GM19372 (cell line): Measurements from ENCODE around the gene PPT1.
A peak's percentile ranks its signal among the peaks of the same experiment; 100 is the strongest.

Source experiments
- ATAC-seq: cut with Tn5 transposase; IDR thresholded peaks from one replicate; pipeline ENCODE4 v1.9.1; 2021; ENCODE audit warnings: mild to moderate bottlenecking, low read depth, moderate library complexity; ENCODE audit not compliant: unreplicated experiment

Gene PPT1

DNA sequence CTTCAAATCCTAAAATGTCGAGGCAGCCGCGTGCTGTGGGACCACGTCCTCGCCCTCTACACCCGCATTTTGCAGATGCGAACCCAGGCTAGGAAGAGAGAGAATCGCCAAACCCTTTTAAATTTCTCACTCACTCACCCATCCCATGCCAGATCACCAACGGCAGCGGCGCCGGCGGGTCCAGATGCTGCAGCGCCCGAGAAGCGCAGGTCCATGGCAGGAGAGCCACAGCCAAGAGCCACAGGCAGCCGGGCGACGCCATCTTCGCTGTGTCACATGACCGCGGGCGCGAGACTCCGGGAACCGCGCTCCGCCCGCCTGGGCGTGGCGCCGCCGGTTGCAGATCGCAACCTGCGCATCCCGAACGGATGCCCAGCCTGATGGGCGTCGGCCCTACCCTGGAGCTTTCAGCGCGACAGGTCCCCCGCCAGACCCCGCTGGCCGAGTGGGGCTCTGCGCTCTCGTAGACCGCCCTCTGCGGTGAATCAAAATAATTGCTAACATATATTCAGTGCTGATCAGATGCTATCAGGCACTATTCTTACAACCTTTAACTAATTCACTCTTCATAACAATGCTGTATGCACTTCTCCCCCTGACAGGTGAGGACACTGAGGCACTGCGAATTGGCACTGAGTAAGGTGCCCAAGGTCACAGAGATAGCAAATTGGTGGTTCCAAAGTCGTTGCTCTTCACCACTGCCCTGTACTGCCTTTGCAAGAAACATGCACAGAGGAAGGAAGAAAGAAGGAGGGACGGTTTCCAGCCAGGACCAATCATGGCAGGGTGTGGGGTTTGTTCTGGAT is at the start of gene PPT1:
Gene PPT1, minus strand, starts transcription at position 276 of the 806 bp plus-strand sequence. Its CDS starts 14 bp downstream, at position 262.
- ATAC-seq = peak; percentile 77

DNA sequence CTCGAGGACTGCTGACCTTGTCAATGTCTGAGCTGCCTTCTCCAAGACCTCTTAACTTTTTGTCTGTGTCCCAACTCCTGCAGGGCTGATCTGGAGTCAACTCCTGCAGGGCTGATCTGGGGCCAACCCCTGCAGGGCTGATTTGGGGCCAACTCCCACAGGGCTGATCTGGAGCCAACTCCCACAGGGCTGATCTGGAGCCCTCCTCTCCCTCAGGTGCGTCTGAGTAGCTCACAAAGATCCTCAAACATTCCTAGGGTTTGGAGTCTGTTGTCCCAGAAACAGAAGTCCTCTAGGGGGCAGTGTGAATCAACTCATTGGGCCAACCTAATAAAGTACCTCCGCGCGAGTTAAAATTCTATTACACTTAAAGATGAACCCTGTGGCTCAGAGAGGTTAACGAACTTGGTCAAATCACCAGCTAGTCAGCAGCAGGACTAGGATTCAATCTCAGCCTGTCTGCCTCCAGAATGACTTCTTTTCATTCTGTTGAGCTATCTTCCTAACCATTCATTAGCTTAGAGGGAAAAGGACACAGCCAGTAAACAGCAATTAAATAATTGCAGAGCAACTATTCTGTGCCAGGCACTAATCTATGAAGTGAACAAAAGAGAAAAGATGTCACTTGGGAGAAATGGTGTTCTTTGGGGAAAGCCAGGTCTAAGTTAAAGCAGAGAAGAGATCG is 47.0 kb upstream of the PPT1 start:
- no peak for ATAC-seq

- no peak for ATAC-seq
Measured at GRCh38 chr1:40141878-40142535, 45.0 kb upstream of the PPT1 start.

DNA sequence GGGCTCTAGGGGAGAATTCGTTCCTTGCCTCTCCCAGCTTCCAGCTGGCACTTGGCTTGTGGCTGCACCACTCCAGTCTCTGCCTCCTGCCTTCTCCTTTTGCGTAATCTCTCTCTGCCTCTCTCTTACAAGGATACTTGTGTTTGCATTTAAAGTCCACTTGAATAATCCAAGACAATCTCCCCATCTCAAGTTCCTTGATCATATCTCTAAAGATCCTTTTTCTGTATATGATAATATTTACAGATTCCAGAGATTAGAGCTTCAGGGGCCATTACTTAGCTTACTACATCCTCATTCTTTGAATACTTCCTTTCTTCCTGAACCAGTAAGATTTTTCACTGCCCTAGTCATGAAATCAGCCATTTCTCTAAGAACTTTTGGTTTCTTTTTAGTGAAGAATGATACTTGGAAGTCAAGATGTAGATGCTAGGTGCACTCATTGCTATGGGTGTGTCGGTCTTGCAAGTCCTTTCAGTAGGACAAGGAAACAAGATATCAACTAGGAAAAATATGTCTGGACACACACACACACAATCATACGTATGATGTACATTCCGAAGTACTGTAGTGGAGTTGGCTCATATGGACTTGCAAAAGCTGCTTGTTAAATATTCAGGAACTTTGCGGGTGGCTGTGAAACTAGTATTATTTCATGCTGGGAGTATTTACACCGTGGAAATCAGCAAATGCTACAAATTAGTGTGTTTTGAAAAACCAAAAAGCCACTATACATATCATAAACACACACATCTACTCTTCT is 43.3 kb upstream of the PPT1 start:
- no peak for ATAC-seq

DNA sequence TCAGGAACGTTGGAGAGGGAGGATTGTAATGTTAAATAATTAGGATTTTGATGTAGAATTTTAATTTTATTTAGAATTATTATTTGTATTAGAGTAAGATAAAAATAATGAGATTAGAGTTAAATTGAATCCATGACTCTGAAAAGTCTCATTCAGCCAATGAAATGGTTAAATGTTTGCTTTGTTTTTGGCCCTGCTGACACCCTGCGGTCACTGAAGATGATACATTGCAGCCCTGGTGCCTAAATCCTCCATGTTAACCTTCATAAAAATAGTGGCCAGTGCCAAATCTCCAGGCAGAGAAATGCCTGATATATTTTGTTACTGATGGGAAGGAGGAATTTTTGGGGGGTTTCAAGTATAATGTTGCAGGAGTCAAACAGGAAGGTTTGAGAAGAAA is 36.8 kb upstream of the PPT1 start:
- ATAC-seq = no peak

DNA sequence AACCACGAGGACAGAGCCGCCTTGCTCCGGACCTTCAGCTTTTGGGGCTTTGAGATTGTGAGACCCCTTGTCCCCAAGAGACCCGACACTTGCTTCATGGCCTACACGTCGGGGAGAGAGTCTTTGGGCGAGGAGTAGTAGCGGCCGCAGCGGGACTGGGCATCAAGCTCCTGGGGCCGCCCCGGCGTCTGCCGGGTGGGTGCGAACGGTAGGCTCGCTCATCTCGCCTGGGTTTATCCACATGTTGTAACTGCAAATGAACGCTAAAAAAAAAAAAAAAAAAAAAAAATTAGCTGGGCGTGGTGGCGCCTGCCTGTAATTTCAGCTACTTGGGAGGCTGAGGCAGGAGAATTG is 36.2 kb upstream of the PPT1 start:
- no peak for ATAC-seq

DNA sequence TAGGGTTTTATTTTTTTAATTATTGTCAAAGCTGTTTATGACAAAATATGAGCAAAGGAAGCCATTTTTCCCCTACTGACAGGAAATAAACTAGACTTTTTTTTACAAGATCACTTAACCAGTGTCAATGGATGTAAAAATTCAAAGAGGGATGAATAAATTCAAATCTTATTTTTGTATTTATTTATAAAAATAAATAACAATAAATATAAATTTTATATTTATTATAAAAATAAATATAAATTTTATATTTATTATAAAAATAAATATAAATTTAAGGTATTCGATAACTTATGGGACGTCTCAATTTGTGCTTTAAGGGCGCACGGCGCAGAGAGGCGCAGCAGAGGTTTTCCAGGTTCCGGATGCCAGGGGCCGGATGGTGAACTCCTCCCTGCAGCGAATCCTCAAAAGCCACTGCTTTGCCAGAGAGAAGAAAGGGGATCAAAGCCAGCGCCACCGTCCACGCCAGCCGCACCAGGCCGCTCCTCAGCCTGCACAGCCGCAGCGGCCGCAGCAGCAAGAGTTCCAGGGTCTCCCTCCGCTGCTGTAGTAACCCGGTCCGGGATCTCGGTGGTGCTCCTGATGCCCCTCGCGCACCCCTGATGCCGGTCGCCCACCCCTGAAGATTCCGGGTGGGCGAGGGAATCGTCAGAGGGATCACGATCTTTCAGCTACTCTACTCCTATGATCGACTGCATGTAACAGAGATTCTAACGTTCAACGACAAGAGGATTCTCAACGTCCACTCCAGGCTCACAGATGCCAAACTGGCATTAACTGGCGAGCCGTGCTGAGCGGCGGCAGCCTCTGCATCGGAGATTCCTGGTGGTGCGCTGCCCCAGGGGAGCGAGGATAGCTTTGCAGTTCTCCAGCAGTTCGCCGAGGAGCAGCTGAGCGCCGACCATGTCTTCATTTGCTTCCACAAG is 35.6 kb upstream of the PPT1 start:
- no peak for ATAC-seq

GRCh38 chr1:40130892-40131291 is 33.8 kb upstream of the PPT1 start:
- ATAC-seq = no peak

- ATAC-seq = no peak
Measured at GRCh38 chr1:40122855-40123254, 25.8 kb upstream of the PPT1 start.

GRCh38 chr1:40120128-40120527 is 23.1 kb upstream of the PPT1 start:
- ATAC-seq = no peak

GRCh38 chr1:40114400-40114799 is 17.3 kb upstream of the PPT1 start:
- no peak for ATAC-seq

DNA sequence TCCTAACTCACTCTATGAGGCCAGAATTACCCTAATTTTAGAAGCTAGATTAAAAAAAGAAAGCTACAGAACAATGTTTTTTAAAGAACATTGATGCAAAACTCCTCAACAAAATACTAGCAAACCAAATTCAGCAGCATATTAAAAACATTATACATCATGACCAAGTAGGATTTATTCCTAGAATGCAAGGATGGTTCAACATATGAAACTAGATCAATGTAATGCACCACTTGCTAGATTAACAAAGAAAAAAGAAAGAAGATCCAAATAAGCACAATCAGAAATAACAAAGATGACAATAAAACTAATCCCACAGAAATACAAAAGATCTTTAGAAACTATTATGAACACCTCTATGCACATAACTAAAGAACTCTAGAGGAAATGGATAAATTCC is 13.3 kb upstream of the PPT1 start:
- no peak for ATAC-seq

- ATAC-seq = no peak
Measured at GRCh38 chr1:40107290-40107959, 10.4 kb upstream of the PPT1 start.

- ATAC-seq = no peak
Measured at GRCh38 chr1:40105028-40105427, 8.0 kb upstream of the PPT1 start.

- no peak for ATAC-seq
Measured at GRCh38 chr1:40102896-40103295, 5.8 kb upstream of the PPT1 start.

GRCh38 chr1:40102038-40102437 is 5.0 kb upstream of the PPT1 start:
- ATAC-seq = no peak

GRCh38 chr1:40096646-40096976 is 441 bp downstream of the PPT1 start:
- ATAC-seq = peak; percentile 24

DNA sequence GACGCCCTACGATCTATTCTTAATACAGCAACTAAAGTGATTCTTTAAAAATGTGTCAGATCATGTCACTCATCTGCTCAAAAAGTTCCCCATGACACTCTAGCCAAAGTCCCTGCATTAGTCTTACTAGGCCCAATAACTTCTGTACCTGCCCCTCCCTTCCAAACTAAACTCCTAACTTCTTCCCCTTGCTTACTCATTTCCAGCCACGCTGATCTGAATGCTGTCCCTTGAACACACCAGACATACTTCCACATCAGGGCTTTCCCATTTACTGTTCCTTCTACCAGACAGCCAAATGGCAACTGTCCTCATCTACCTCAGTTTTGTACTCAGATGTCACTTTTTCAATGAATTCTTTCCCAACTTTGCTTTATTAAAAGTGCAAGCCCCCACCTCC is 1.2 kb downstream of the PPT1 start:
- ATAC-seq = no peak

- no peak for ATAC-seq
Measured at GRCh38 chr1:40094466-40095110, 2.5 kb downstream of the PPT1 start.
